Sigmoid colon (tissue), 7 donors: ENCODE results near the gene PCDHA11. TPM values are rescaled to one million over a fixed set of nuclear protein-coding genes. Genes with fewer than 3 reads are reported as not detected.
"Not testable (repeated sequence)": the region's sequence is repeated elsewhere in the genome, so short reads cannot be mapped to it uniquely, and the experiment has no call there.

Experiments
- DNase-seq: peaks from one replicate; pipeline ENCODE4 v3.0.0-alpha.2; 2019
- H3K27ac ChIP-seq, 4 donors: fragments of 200-600 bp; sonication (generic); one replicate each; pipeline ENCODE4 v1.5.1; 2016 to 2019; ENCODE audit warnings: mild to moderate bottlenecking in 1 of 4
- H3K27me3 ChIP-seq, 3 donors: fragments of 200-600 bp; sonication (generic); one replicate each; pipeline ENCODE4 v1.5.1; 2019; ENCODE audit warnings: mild to moderate bottlenecking in 1 of 3
- H3K36me3 ChIP-seq, 4 donors: fragments of 200-600 bp; sonication (generic); one replicate each; pipeline ENCODE4 v1.5.1; 2016 to 2019
- H3K4me1 ChIP-seq, 4 donors: fragments of 200-600 bp; sonication (generic); one replicate each; pipeline ENCODE4 v1.5.1; 2017 to 2019
- H3K4me3 ChIP-seq, 4 donors: fragments of 200-600 bp; sonication (generic); one replicate each; pipeline ENCODE4 v1.5.1; 2017 to 2019; ENCODE audit warnings: mild to moderate bottlenecking in 2 of 4, moderate library complexity in 1 of 4
- H3K9me3 ChIP-seq, 4 donors: fragments of 200-600 bp in 3 of 4; sonication (generic) in 3 of 4; one replicate each; pipeline versions ENCODE4 v1.5.1 to v1.6.1; 2013 to 2019
- EP300 ChIP-seq, 4 donors: sonication (generic); formaldehyde crosslinking; IDR thresholded peaks; one replicate each; pipeline ENCODE4 v1.6.1; 2017; ENCODE audit warnings: antibody characterized with exemption in 4 of 4
- POLR2A ChIP-seq, 2 donors: fragments of 450-650 bp; IDR thresholded peaks; one replicate each; pipeline ENCODE4 v1.6.1; 2016; ENCODE audit warnings: antibody characterized with exemption in 2 of 2, mild to moderate bottlenecking in 2 of 2, moderate library complexity in 2 of 2
- POLR2AphosphoS5 ChIP-seq, 4 donors: sonication (generic); formaldehyde crosslinking; IDR thresholded peaks; one replicate each; pipeline ENCODE4 v1.6.1; 2017; ENCODE audit warnings: antibody characterized with exemption in 4 of 4
- WGBS, 2 donors: extraction: QIAGEN DNeasy Blood & Tissue Kit; methylation state at CpG; one replicate each; pipeline ENCODE4 v1.1.7; 2013; 5-methylcytosine and 5-hydroxymethylcytosine counted together
- intact Hi-C: fragments of 100-400 bp; cut with DNase I; formaldehyde crosslinking; loops from one replicate; pipeline ENCODE4 v1.15.1; 2023
- polyA plus RNA-seq, 3 donors: library from polyadenylated mRNA; stranded (reverse); fragments of 200-250 nt; gene quantifications; one replicate each; pipeline ENCODE4 v1.2.3, GENCODE V29; 2013
- total RNA-seq, 4 donors: library from RNA; depleted of rRNA; stranded (reverse); fragments of >200 nt; gene quantifications; one replicate each; pipeline ENCODE4 v1.1.0, GENCODE V29; 2016
- TF ChIP-seq, protein P1 (sequence below), 4 experiments: fragments of 450-650 bp in 3 of 4; fragments of 200-600 bp in 1 of 4; IDR thresholded peaks; one replicate each; pipeline ENCODE4 v1.5.1; 2016 to 2019; ENCODE audit warnings: antibody characterized with exemption in 4 of 4, mild to moderate bottlenecking in 3 of 4, moderate library complexity in 2 of 4
- donor health status: healthy with polysubstance abuse.
- donor health status: Bipolar disorder and iron deficiency.
- donor health status: healthy.

PCDHA11 gene
- total RNA-seq, result under 1 TPM; 0.16 to 0.71 (median 0.48) TPM
- under 1 TPM in 1 of 3 donors, not detected in 2; 0.07 TPM for polyA plus RNA-seq

GRCh38 chr5:140868721-140869554, at the start of gene PCDHA11:
TSS of gene PCDHA11 (plus strand) at chr5:140868957. CDS start at chr5:140869104, 147 bp downstream.
- intact Hi-C loops, result no loop called here
- Histone ChIP-seq H3K36me3 (no peaks in the 10 kb centered on the region), H3K27me3 (peaks cover 0 to 49% (median 18%) of the 10 kb centered on the region in 3 donors), H3K4me1 (no peaks in the 10 kb centered on the region), H3K27ac (no peak within 1 kb of the TSS), H3K4me3 (peak within 1 kb of the TSS in 1 of 4 donors; percentile 12), H3K9me3 (peaks cover 12 to 24% (median 16%) of the 10 kb centered on the region in 4 donors)
- WGBS, 2 donors, result 21 to 45% methylated on average over 41 of the region's 41 CpGs
- TF ChIP-seq, protein P1, sequence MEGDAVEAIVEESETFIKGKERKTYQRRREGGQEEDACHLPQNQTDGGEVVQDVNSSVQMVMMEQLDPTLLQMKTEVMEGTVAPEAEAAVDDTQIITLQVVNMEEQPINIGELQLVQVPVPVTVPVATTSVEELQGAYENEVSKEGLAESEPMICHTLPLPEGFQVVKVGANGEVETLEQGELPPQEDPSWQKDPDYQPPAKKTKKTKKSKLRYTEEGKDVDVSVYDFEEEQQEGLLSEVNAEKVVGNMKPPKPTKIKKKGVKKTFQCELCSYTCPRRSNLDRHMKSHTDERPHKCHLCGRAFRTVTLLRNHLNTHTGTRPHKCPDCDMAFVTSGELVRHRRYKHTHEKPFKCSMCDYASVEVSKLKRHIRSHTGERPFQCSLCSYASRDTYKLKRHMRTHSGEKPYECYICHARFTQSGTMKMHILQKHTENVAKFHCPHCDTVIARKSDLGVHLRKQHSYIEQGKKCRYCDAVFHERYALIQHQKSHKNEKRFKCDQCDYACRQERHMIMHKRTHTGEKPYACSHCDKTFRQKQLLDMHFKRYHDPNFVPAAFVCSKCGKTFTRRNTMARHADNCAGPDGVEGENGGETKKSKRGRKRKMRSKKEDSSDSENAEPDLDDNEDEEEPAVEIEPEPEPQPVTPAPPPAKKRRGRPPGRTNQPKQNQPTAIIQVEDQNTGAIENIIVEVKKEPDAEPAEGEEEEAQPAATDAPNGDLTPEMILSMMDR (IDR thresholded peaks at IDR 0.05), result no peak
- no peak for TF ChIP-seq POLR2A (IDR thresholded peaks at IDR 0.05)
- no peak for TF ChIP-seq POLR2AphosphoS5 (IDR thresholded peaks at IDR 0.05)
- no peak for TF ChIP-seq EP300 (IDR thresholded peaks at IDR 0.05)
- no peak for DNase-seq

GRCh38 chr5:140821375-140822280, 47.1 kb upstream of the PCDHA11 start, which contains the start of gene PCDHA5:
TSS of gene PCDHA5 (plus strand) at chr5:140821613.
- H3K27ac ChIP-seq, result no peak within 1 kb of the TSS
- peaks cover 0 to 60% (median 2%) of the 10 kb centered on the region in 3 donors for H3K27me3 ChIP-seq
- no peak for DNase-seq
- intact Hi-C loops, result no loop called here
- H3K4me1 ChIP-seq, result no peaks in the 10 kb centered on the region
- WGBS, 2 donors, result 36 to 62% methylated on average over 39 of the region's 39 CpGs
- H3K36me3 ChIP-seq, result no peaks in the 10 kb centered on the region
- H3K4me3 ChIP-seq, result peak within 1 kb of the TSS in 1 of 4 donors; percentile 6
- TF ChIP-seq, protein P1 (IDR thresholded peaks at IDR 0.05), result peak in 1 of 4 experiments; percentile 27
- no peak for TF ChIP-seq POLR2A (IDR thresholded peaks at IDR 0.05)
- peaks cover under 1 to 18% (median 5%) of the 10 kb centered on the region in 4 donors for H3K9me3 ChIP-seq

GRCh38 chr5:140822281-140822629, 46.5 kb upstream of the PCDHA11 start:
- no peak for TF ChIP-seq POLR2AphosphoS5 (IDR thresholded peaks at IDR 0.05)
- TF ChIP-seq POLR2A (IDR thresholded peaks at IDR 0.05), result no peak
- TF ChIP-seq, protein P1 (IDR thresholded peaks at IDR 0.05), result no peak
- Histone ChIP-seq H3K4me3 (no peak overlapping the region), H3K27me3 (peaks cover 0 to 66% (median 2%) of the 10 kb centered on the region in 3 donors), H3K36me3 (no peaks in the 10 kb centered on the region), H3K27ac (no peak overlapping the region), H3K9me3 (peaks cover 0 to 18% (median 5%) of the 10 kb centered on the region in 4 donors), H3K4me1 (no peaks in the 10 kb centered on the region)
- DNase-seq, result no peak
- 30 to 35% methylated on average over 6 of the region's 6 CpGs for WGBS, 2 donors
- intact Hi-C loops, result no loop called here

- H3K36me3 ChIP-seq, H3K27ac ChIP-seq, H3K4me3 ChIP-seq, intact Hi-C loops, H3K4me1 ChIP-seq: not testable (repeated sequence)
- Histone ChIP-seq H3K9me3 (peaks cover 0 to 18% (median 6%) of the 10 kb centered on the region in 4 donors), H3K27me3 (peaks cover 0 to 73% (median 2%) of the 10 kb centered on the region in 3 donors)
- 62 to 83% methylated on average over 48 of the region's 48 CpGs for WGBS, 2 donors
- DNase-seq, result peak; percentile 53
Observed at GRCh38 chr5:140822969-140823368, 45.8 kb upstream of the PCDHA11 start.

- peak; percentile 48 for DNase-seq
- H3K4me3 ChIP-seq, result no peak overlapping the region
- H3K27me3 ChIP-seq, result peaks cover 0 to 78% (median 2%) of the 10 kb centered on the region in 3 donors
- intact Hi-C loops, result no loop called here
- H3K4me1 ChIP-seq, result no peaks in the 10 kb centered on the region
- WGBS, 2 donors, result 63 to 85% methylated on average over 38 of the region's 38 CpGs
- peaks cover 0 to 21% (median 8%) of the 10 kb centered on the region in 4 donors for H3K9me3 ChIP-seq
- TF ChIP-seq, protein P1 (IDR thresholded peaks at IDR 0.05), result no peak
- TF ChIP-seq POLR2A (IDR thresholded peaks at IDR 0.05) (no peak), POLR2AphosphoS5 (IDR thresholded peaks at IDR 0.05) (no peak), EP300 (IDR thresholded peaks at IDR 0.05) (no peak)
- H3K27ac ChIP-seq, result no peak overlapping the region
- H3K36me3 ChIP-seq, result no peaks in the 10 kb centered on the region
Observed at GRCh38 chr5:140823475-140823874, 45.3 kb upstream of the PCDHA11 start.
